B cell (primary cell): ENCODE data around the gene SH3RF3. TPM values are rescaled to one million over a fixed set of nuclear protein-coding genes. Genes with fewer than 3 reads are reported as not detected.

Source experiments
- ATAC-seq: fragments of 200-7000 bp; cut with Tn5 transposase; one replicate; pipeline ENCODE4 v1.10.0; 2021; ENCODE audit warnings: low read depth, mild to moderate bottlenecking, moderate number of reproducible peaks, moderate library complexity
- CTCF ChIA-PET: fragments of 350-600 bp; sonication (Branson Sonifier 250); formaldehyde crosslinking; loops from one replicate; lab custom pipeline; 2021; ENCODE audit warnings: antibody characterized with exemption, inconsistent platforms; lab: Charles Lee
- POLR2A ChIA-PET: fragments of 350-600 bp; sonication (Branson Sonifier 250); formaldehyde crosslinking; loops from one replicate; lab custom pipeline; 2021; ENCODE audit warnings: antibody characterized with exemption; lab: Charles Lee
- DNase-seq: peaks from one replicate; pipeline ENCODE4 v3.0.0; 2013
- H2AFZ ChIP-seq: 2 replicates; pipeline ENCODE4 v1.6.1; 2012; ENCODE audit warnings: mild to moderate bottlenecking, low read depth, low read length; ENCODE audit not compliant: insufficient read depth, poor library complexity, severe bottlenecking
- H3K27ac ChIP-seq, 2 donors: 1 replicate in 1 of 2; 2 replicates in 1 of 2; pipeline ENCODE4 v1.5.1; 2012 to 2013; ENCODE audit warnings: low read length in 2 of 2, mild to moderate bottlenecking in 2 of 2, moderate library complexity in 1 of 2
- H3K27me3 ChIP-seq, 4 experiments: fragments of 200-600 bp in 1 of 4; sonication (generic) in 1 of 4; replicated peaks in 1 of 4; 1 replicate in 2 of 4; 2 replicates in 2 of 4; pipeline versions ENCODE4 v1.6.1 to v1.7.0; 2013 to 2016; ENCODE audit warnings: low read length in 3 of 4, mild to moderate bottlenecking in 2 of 4, mixed read lengths in 1 of 4, moderate library complexity in 1 of 4; ENCODE audit not compliant: insufficient read depth in 4 of 4, control insufficient read depth in 3 of 4; ENCODE audit errors: control extremely low read depth in 1 of 4
- H3K36me3 ChIP-seq, 2 experiments: replicated peaks in 1 of 2; 1 replicate in 1 of 2; 2 replicates in 1 of 2; pipeline versions ENCODE4 v1.6.1 to v1.7.1; 2013; ENCODE audit warnings: low read length in 1 of 2; ENCODE audit not compliant: insufficient read depth in 2 of 2, control insufficient read depth in 1 of 2; ENCODE audit errors: control extremely low read depth in 1 of 2, extremely low read depth in 1 of 2
- H3K4me1 ChIP-seq, 2 donors: fragments of 200-600 bp in 1 of 2; sonication (generic) in 1 of 2; 1 replicate in 1 of 2; 2 replicates in 1 of 2; pipeline versions ENCODE4 v1.5.1 to v1.6.1; 2013 to 2017; ENCODE audit warnings: low read length in 2 of 2; ENCODE audit not compliant: control insufficient read depth in 2 of 2, insufficient read depth in 2 of 2
- H3K4me2 ChIP-seq: replicated peaks from 2 replicates; pipeline ENCODE3; 2012; ENCODE audit warnings: mild to moderate bottlenecking, low read depth, low read length; ENCODE audit not compliant: poor library complexity, severe bottlenecking
- H3K4me3 ChIP-seq, 5 experiments: fragments of 200-600 bp in 1 of 5; sonication (generic) in 1 of 5; 1 replicate in 3 of 5; 2 replicates in 2 of 5; pipeline versions ENCODE4 v1.5.1 to v1.7.0; 2011 to 2016; ENCODE audit warnings: low read length in 4 of 5, mild to moderate bottlenecking in 4 of 5, low read depth in 2 of 5, control low read depth in 1 of 5, moderate library complexity in 1 of 5; ENCODE audit not compliant: insufficient read depth in 1 of 5; ENCODE audit errors: control extremely low read depth in 1 of 5, extremely low read depth in 1 of 5
- H3K79me2 ChIP-seq: fragments of 200-600 bp; sonication (generic); one replicate; pipeline ENCODE4 v1.6.0; 2016; ENCODE audit warnings: low read length; ENCODE audit not compliant: control insufficient read depth, insufficient read depth
- H3K9ac ChIP-seq: fragments of 200-600 bp; sonication (generic); 2 replicates; pipeline ENCODE4 v1.6.1; 2017; ENCODE audit warnings: mild to moderate bottlenecking, low read length, moderate library complexity
- H3K9me3 ChIP-seq, 3 donors: one replicate each; pipeline versions ENCODE4 v1.6.1 to v1.7.1; 2013; ENCODE audit warnings: low read length in 2 of 3; ENCODE audit not compliant: control insufficient read depth in 2 of 3, insufficient read depth in 1 of 3; ENCODE audit errors: control extremely low read depth in 1 of 3
- H4K20me1 ChIP-seq: 2 replicates; pipeline ENCODE4 v1.6.0; 2012; ENCODE audit warnings: mild to moderate bottlenecking, low read length; ENCODE audit not compliant: insufficient read depth, control insufficient read depth, poor library complexity, severe bottlenecking
- H3K27ac Mint-ChIP-seq: one replicate; pipeline ENCODE4 v1.8.0; 2021; ENCODE audit warnings: mixed read lengths
- H3K27me3 Mint-ChIP-seq: one replicate; pipeline ENCODE4 v1.8.0; 2021; ENCODE audit warnings: mixed read lengths
- H3K4me1 Mint-ChIP-seq: one replicate; pipeline ENCODE4 v1.8.0; 2021; ENCODE audit warnings: mixed read lengths
- H3K4me3 Mint-ChIP-seq: one replicate; pipeline ENCODE4 v1.8.0; 2021; ENCODE audit warnings: mixed read lengths
- H3K9me3 Mint-ChIP-seq: one replicate; pipeline ENCODE4 v1.8.0; 2022; ENCODE audit warnings: mixed read lengths; ENCODE audit not compliant: insufficient read depth
- EZH2 ChIP-seq: IDR thresholded peaks from 2 replicates; pipeline ENCODE4 v1.6.1; 2012; ENCODE audit warnings: borderline replicate concordance, low read depth, mild to moderate bottlenecking, moderate library complexity, low read length; ENCODE audit not compliant: insufficient read depth, poor library complexity, severe bottlenecking
- WGBS: methylation state at CpG from one replicate; pipeline ENCODE4 v1.1.5; 2013; ENCODE audit warnings: missing lambda C conversion rate; ENCODE audit not compliant: insufficient coverage; 5-methylcytosine and 5-hydroxymethylcytosine counted together
- intact Hi-C: fragments of 100-400 bp; cut with micrococcal nuclease; formaldehyde crosslinking; loops from one replicate; pipeline ENCODE4 v1.10.0; 2022
- polyA plus RNA-seq: library from polyadenylated mRNA; depleted of rRNA; stranded (reverse); fragments of >200 nt; gene quantifications from 2 replicates; pipeline ENCODE4 v1.2.3, GENCODE V29; 2012
- total RNA-seq, 2 donors: library from RNA; stranded (reverse); fragments of 120-200 nt in 1 of 2; gene quantifications; 1 replicate in 1 of 2; 2 replicates in 1 of 2; pipeline versions ENCODE4 v1.2.3 to v1.2.4, GENCODE V29; 2013 to 2022
- TF ChIP-seq, protein P1 (sequence below): fragments of 200-600 bp; IDR thresholded peaks from one replicate; pipeline ENCODE4 v1.8.0; 2022; ENCODE audit warnings: antibody characterized with exemption, mild to moderate bottlenecking

Gene SH3RF3
- total and polyA plus RNA-seq, 2 donors (not counting 1 experiment from before 2014, with no cell fraction given), result 0.07 to 1.2 TPM

- Histone ChIP-seq H4K20me1 (no peaks in the 10 kb centered on the region), H3K4me1 (peaks cover 0 to 6% of the 10 kb centered on the region in 2 donors), H3K36me3 (no peaks in the 10 kb centered on the region), H2AFZ (no peak overlapping the region), H3K4me3 (no peak overlapping the region), H3K27ac (no peak overlapping the region), H3K9ac (no peak overlapping the region), H3K79me2 (no peaks in the 10 kb centered on the region), H3K9me3 (no peaks in the 10 kb centered on the region), H3K4me2 (no peak overlapping the region), H3K27me3 (no peaks in the 10 kb centered on the region)
- ChIA-PET CTCF (no interaction called here), POLR2A (no interaction called here)
- peaks cover 11% of the 10 kb centered on the region for H3K27me3 Mint-ChIP-seq
- 90% methylated on average over 2 of the region's 2 CpGs for WGBS
- DNase-seq (no peak), ATAC-seq (no peak)
- H3K27ac Mint-ChIP-seq, result no peak overlapping the region
- intact Hi-C loops, result no loop called here
- peaks cover 6% of the 10 kb centered on the region for H3K4me1 Mint-ChIP-seq
- TF ChIP-seq, protein P1, sequence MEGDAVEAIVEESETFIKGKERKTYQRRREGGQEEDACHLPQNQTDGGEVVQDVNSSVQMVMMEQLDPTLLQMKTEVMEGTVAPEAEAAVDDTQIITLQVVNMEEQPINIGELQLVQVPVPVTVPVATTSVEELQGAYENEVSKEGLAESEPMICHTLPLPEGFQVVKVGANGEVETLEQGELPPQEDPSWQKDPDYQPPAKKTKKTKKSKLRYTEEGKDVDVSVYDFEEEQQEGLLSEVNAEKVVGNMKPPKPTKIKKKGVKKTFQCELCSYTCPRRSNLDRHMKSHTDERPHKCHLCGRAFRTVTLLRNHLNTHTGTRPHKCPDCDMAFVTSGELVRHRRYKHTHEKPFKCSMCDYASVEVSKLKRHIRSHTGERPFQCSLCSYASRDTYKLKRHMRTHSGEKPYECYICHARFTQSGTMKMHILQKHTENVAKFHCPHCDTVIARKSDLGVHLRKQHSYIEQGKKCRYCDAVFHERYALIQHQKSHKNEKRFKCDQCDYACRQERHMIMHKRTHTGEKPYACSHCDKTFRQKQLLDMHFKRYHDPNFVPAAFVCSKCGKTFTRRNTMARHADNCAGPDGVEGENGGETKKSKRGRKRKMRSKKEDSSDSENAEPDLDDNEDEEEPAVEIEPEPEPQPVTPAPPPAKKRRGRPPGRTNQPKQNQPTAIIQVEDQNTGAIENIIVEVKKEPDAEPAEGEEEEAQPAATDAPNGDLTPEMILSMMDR, result no peak
- TF ChIP-seq EZH2, result no peak
- no peak overlapping the region for H3K4me3 Mint-ChIP-seq
- H3K9me3 Mint-ChIP-seq, result no peaks in the 10 kb centered on the region
Observed at GRCh38 chr2:109316091-109316490, 187.1 kb downstream of the SH3RF3 start.

GRCh38 chr2:109317471-109318095 is 188.6 kb downstream of the SH3RF3 start:
- POLR2A ChIA-PET, result no interaction called here
- intact Hi-C loops, result no loop called here
- H3K9ac ChIP-seq, result no peak overlapping the region
- no peak overlapping the region for H3K4me3 Mint-ChIP-seq
- H3K79me2 ChIP-seq, result no peaks in the 10 kb centered on the region
- peaks cover 11% of the 10 kb centered on the region for H3K27me3 Mint-ChIP-seq
- H3K27me3 ChIP-seq, result no peaks in the 10 kb centered on the region
- H3K4me1 Mint-ChIP-seq, result peaks cover 6% of the 10 kb centered on the region
- no peak overlapping the region for H3K4me3 ChIP-seq
- no peaks in the 10 kb centered on the region for H4K20me1 ChIP-seq
- H3K36me3 ChIP-seq, result no peaks in the 10 kb centered on the region
- TF ChIP-seq, protein P1, result no peak
- no peak for TF ChIP-seq EZH2
- H3K9me3 ChIP-seq, result no peaks in the 10 kb centered on the region
- no peak for DNase-seq
- peaks cover 0 to 6% of the 10 kb centered on the region in 2 donors for H3K4me1 ChIP-seq
- WGBS, result 93% methylated on average over 15 of the region's 15 CpGs
- no peak overlapping the region for H3K4me2 ChIP-seq
- no peak overlapping the region for H3K27ac Mint-ChIP-seq
- H2AFZ ChIP-seq, result no peak overlapping the region
- H3K9me3 Mint-ChIP-seq, result no peaks in the 10 kb centered on the region
- no peak for ATAC-seq
- no peak overlapping the region for H3K27ac ChIP-seq
- CTCF ChIA-PET, result interaction anchor here (1.0 kb wide), 1 partner anchor 15 kb away, joined by 3 read pairs; no protein-coding TSS in a partner anchor
